OCI-LY1 (cell line): Measurements from ENCODE around the gene FRAS1.

Experiments used
- H2AFZ ChIP-seq: fragments of 200-600 bp; sonication (generic), shearing (Covaris generic); 2 replicates; pipeline ENCODE4 v1.6.0; 2014; ENCODE audit warnings: antibody characterized with exemption, mild to moderate bottlenecking, low read length
- H3F3A ChIP-seq: fragments of 200-600 bp; sonication (generic), shearing (Covaris generic); 2 replicates; pipeline ENCODE4 v1.6.0; 2014; ENCODE audit warnings: mild to moderate bottlenecking, antibody characterized with exemption, low read length, moderate library complexity; ENCODE audit not compliant: insufficient read depth
- H3K27ac ChIP-seq: fragments of 200-600 bp; sonication (generic); 2 replicates; pipeline ENCODE4 v1.5.1; 2014; ENCODE audit warnings: low read length, mixed run types, mild to moderate bottlenecking, low read depth; ENCODE audit not compliant: poor library complexity, severe bottlenecking
- H3K27me3 ChIP-seq: fragments of 200-600 bp; sonication (generic); 2 replicates; pipeline ENCODE4 v1.6.0; 2014; ENCODE audit warnings: antibody characterized with exemption, mild to moderate bottlenecking, low read length, moderate library complexity; ENCODE audit not compliant: insufficient read depth
- H3K36me3 ChIP-seq: fragments of 200-600 bp; sonication (generic); 2 replicates; pipeline ENCODE4 v1.6.1; 2014; ENCODE audit warnings: mild to moderate bottlenecking, antibody characterized with exemption, low read length, moderate library complexity, mixed read lengths; ENCODE audit not compliant: insufficient read depth
- H3K4me1 ChIP-seq: fragments of 200-600 bp; sonication (generic); 2 replicates; pipeline ENCODE4 v1.5.1; 2014; ENCODE audit warnings: mild to moderate bottlenecking, low read length, moderate library complexity; ENCODE audit not compliant: insufficient read depth, severe bottlenecking
- H3K4me2 ChIP-seq: fragments of 200-600 bp; sonication (generic), shearing (Covaris generic); 2 replicates; pipeline ENCODE4 v1.6.1; 2014; ENCODE audit warnings: low read length
- H3K4me3 ChIP-seq: fragments of 200-600 bp; sonication (generic); 2 replicates; pipeline ENCODE4 v1.5.1; 2014; ENCODE audit warnings: low read length, low read depth, mild to moderate bottlenecking, mixed read lengths; ENCODE audit not compliant: poor library complexity, severe bottlenecking
- H3K79me2 ChIP-seq: fragments of 200-600 bp; shearing (Covaris generic); 2 replicates; pipeline ENCODE4 v1.6.1; 2016; ENCODE audit warnings: mixed run types, low read length, mixed read lengths; ENCODE audit not compliant: insufficient read depth
- H3K9ac ChIP-seq: fragments of 200-600 bp; sonication (generic), shearing (Covaris generic); 2 replicates; pipeline ENCODE4 v1.6.1; 2014; ENCODE audit warnings: mild to moderate bottlenecking, low read length, mixed read lengths
- H3K9me2 ChIP-seq: fragments of 200-600 bp; sonication (generic), shearing (Covaris generic); 2 replicates; pipeline ENCODE4 v1.6.1; 2014; ENCODE audit warnings: low read depth, mild to moderate bottlenecking, low read length, mixed read lengths
- H3K9me3 ChIP-seq: fragments of 200-600 bp; shearing (Covaris generic); 2 replicates; pipeline ENCODE4 v1.6.1; 2014; ENCODE audit warnings: low read length, mixed read lengths
- H4K20me1 ChIP-seq: fragments of 200-600 bp; sonication (generic), shearing (Covaris generic); 2 replicates; pipeline ENCODE4 v1.6.0; 2016; ENCODE audit warnings: mild to moderate bottlenecking, low read length; ENCODE audit not compliant: insufficient read depth
- EZH2 ChIP-seq: fragments of 200-600 bp; sonication (generic), shearing (Covaris generic); IDR thresholded peaks from 2 replicates; pipeline ENCODE4 v1.8.0; 2017; ENCODE audit warnings: borderline replicate concordance, mixed run types, mild to moderate bottlenecking, antibody characterized with exemption, low read length, moderate library complexity, mixed read lengths
- TF ChIP-seq, protein P1 (sequence below): fragments of 200-600 bp; sonication (generic), shearing (Covaris generic); IDR thresholded peaks from 2 replicates; pipeline ENCODE4 v1.5.1; 2017; ENCODE audit warnings: mild to moderate bottlenecking, antibody characterized with exemption, low read length, moderate library complexity, mixed read lengths

FRAS1 gene

DNA sequence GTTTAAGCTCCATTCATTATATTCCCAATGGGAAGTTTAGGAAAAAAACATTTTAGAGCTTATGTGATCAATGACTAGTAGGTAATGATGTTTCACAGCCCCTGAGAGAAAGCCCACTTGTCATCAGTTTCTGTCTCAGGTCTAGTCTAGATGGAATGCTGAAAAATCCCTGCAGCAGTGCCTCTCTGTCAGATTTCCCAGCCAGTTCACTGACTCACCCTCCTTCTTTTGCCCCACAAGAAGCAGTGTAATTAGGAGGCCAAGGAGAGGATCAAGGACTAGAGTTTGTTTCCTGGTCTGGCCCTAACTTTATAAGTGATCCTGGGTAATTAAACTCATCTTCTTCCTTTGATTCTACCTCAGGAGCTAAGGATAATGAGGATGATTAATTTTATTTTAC, 375.8 kb downstream of the FRAS1 start:
- no peaks in the 10 kb centered on the region for H3K79me2 ChIP-seq
- no peaks in the 10 kb centered on the region for H3K4me1 ChIP-seq
- no peaks in the 10 kb centered on the region for H3K27me3 ChIP-seq
- no peak overlapping the region for H3K9ac ChIP-seq
- no peaks in the 10 kb centered on the region for H3K36me3 ChIP-seq
- H3F3A ChIP-seq, result no peaks in the 10 kb centered on the region
- no peaks in the 10 kb centered on the region for H3K9me3 ChIP-seq
- H3K9me2 ChIP-seq, result no peaks in the 10 kb centered on the region
- TF ChIP-seq EZH2, result no peak
- TF ChIP-seq, protein P1, sequence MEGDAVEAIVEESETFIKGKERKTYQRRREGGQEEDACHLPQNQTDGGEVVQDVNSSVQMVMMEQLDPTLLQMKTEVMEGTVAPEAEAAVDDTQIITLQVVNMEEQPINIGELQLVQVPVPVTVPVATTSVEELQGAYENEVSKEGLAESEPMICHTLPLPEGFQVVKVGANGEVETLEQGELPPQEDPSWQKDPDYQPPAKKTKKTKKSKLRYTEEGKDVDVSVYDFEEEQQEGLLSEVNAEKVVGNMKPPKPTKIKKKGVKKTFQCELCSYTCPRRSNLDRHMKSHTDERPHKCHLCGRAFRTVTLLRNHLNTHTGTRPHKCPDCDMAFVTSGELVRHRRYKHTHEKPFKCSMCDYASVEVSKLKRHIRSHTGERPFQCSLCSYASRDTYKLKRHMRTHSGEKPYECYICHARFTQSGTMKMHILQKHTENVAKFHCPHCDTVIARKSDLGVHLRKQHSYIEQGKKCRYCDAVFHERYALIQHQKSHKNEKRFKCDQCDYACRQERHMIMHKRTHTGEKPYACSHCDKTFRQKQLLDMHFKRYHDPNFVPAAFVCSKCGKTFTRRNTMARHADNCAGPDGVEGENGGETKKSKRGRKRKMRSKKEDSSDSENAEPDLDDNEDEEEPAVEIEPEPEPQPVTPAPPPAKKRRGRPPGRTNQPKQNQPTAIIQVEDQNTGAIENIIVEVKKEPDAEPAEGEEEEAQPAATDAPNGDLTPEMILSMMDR, result no peak
- H4K20me1 ChIP-seq, result no peaks in the 10 kb centered on the region
- H3K4me2 ChIP-seq, result no peak overlapping the region
- H3K4me3 ChIP-seq, result no peak overlapping the region
- H2AFZ ChIP-seq, result no peak overlapping the region
- no peak overlapping the region for H3K27ac ChIP-seq

DNA sequence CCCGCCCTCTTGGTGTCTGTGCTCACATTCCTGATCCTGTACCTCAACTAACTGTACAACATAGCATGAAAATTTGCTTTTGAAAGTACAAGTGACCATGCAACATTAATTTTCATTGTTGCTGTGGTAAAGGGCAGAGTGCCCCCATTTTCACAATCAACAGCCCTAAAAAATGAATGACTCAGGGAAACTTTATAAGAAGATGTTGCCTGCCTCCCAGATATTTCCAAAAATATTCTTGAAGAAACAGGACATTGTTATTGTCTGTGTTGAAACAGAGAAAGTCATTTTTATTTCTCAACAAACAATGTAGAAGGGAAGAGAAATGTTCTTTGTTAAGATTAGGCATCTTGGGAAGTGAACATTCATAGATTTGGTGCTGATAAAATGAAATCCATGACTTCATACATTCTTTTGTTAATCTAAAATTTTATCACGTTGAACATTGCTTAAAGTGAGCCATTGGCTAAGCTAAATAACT, 380.5 kb downstream of the FRAS1 start:
- no peaks in the 10 kb centered on the region for H4K20me1 ChIP-seq
- H3K4me1 ChIP-seq, result no peaks in the 10 kb centered on the region
- H3K9ac ChIP-seq, result no peak overlapping the region
- H3F3A ChIP-seq, result no peaks in the 10 kb centered on the region
- no peaks in the 10 kb centered on the region for H3K79me2 ChIP-seq
- no peak overlapping the region for H3K4me2 ChIP-seq
- H3K4me3 ChIP-seq, result no peak overlapping the region
- H3K36me3 ChIP-seq, result no peaks in the 10 kb centered on the region
- H3K27me3 ChIP-seq, result no peaks in the 10 kb centered on the region
- no peak for TF ChIP-seq EZH2
- TF ChIP-seq, protein P1, result no peak
- H3K9me3 ChIP-seq, result no peaks in the 10 kb centered on the region
- H3K27ac ChIP-seq, result no peak overlapping the region
- no peaks in the 10 kb centered on the region for H3K9me2 ChIP-seq
- H2AFZ ChIP-seq, result no peak overlapping the region

DNA sequence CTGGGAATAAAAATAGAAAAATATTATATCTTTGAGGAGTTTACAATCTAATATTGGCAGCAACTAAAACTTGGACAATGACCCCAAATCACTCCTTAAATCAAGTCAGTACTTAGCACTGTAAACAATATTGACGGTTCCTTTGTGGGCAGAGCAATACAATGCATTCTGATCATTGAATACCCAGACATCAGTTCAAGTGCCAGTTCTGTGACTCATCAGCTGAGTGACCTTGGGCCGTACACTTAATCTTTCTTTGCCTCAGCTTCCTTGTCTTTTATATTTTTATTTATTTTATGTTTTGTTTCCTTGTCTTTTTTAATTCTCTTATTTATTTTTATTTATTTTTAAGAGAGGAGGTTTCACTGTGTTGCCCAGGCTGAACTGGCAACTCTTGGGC, 382.2 kb downstream of the FRAS1 start:
- Histone ChIP-seq H2AFZ (no peak overlapping the region), H3K9me2 (no peaks in the 10 kb centered on the region), H3K36me3 (no peaks in the 10 kb centered on the region), H3K4me3 (no peak overlapping the region), H3K79me2 (no peaks in the 10 kb centered on the region), H3K9me3 (no peaks in the 10 kb centered on the region), H3K4me1 (no peaks in the 10 kb centered on the region), H3K4me2 (no peak overlapping the region), H3F3A (no peaks in the 10 kb centered on the region), H4K20me1 (no peaks in the 10 kb centered on the region), H3K27me3 (no peaks in the 10 kb centered on the region), H3K9ac (no peak overlapping the region), H3K27ac (no peak overlapping the region)
- no peak for TF ChIP-seq EZH2
- TF ChIP-seq, protein P1, result no peak
